Nephron (organoid): ENCODE results near the gene ITPR3.
A peak's percentile ranks its signal among the peaks of the same experiment; 100 is the strongest.
"Not testable (repeated sequence)": the region's sequence is repeated elsewhere in the genome, so short reads cannot be mapped to it uniquely, and the experiment has no call there.

Experiments
- H3K27ac Mint-ChIP-seq, 3 experiments: 2 replicates each; pipeline ENCODE4 v1.8.0; 2020; ENCODE audit warnings: mixed read lengths in 3 of 3, mild to moderate bottlenecking in 2 of 3, moderate library complexity in 1 of 3
- H3K27me3 Mint-ChIP-seq: 2 replicates; pipeline ENCODE4 v1.8.0; 2021; ENCODE audit warnings: low read depth, mild to moderate bottlenecking, moderate library complexity, mixed read lengths
- H3K36me3 Mint-ChIP-seq: 2 replicates; pipeline ENCODE4 v1.8.0; 2020; ENCODE audit warnings: low read depth, mixed read lengths
- H3K4me1 Mint-ChIP-seq: 2 replicates; pipeline ENCODE4 v1.8.0; 2020; ENCODE audit warnings: mixed read lengths
- H3K4me3 Mint-ChIP-seq, 3 experiments: 2 replicates each; pipeline ENCODE4 v1.8.0; 2020; ENCODE audit warnings: mild to moderate bottlenecking in 3 of 3, mixed read lengths in 3 of 3, moderate library complexity in 2 of 3
- H3K9me3 Mint-ChIP-seq: 2 replicates; pipeline ENCODE4 v1.8.0; 2020; ENCODE audit warnings: mixed read lengths
- CTCF ChIP-seq, 3 experiments: fragments of 200-600 bp; sonication (generic); IDR thresholded peaks; one replicate each; pipeline ENCODE4 v1.5.0; 2021; ENCODE audit warnings: antibody characterized with exemption in 3 of 3; ENCODE audit not compliant: unreplicated experiment in 3 of 3

The ITPR3 gene

GRCh38 chr6:33592280-33592594 lies 28.9 kb upstream of the ITPR3 start:
- Mint-ChIP-seq H3K4me1 (peaks cover 30% of the 10 kb centered on the region), H3K36me3 (no peaks in the 10 kb centered on the region), H3K27me3 (peaks cover 23% of the 10 kb centered on the region), H3K9me3 (no peaks in the 10 kb centered on the region), H3K27ac (peak overlapping the region in 2 of 3 experiments; percentile 37 to 93), H3K4me3 (peak overlapping the region in 1 of 3 experiments; percentile 14)
- TF ChIP-seq CTCF (IDR thresholded peaks at IDR 0.05; ENCODE audit: unreplicated experiment in 3 of 3): no peak

GRCh38 chr6:33592595-33593413 lies 28.3 kb upstream of the ITPR3 start:
- H3K4me3 Mint-ChIP-seq: peak overlapping the region; percentile 27 to 48 (median 31)
- peaks cover 23% of the 10 kb centered on the region for H3K27me3 Mint-ChIP-seq
- H3K9me3 Mint-ChIP-seq: no peaks in the 10 kb centered on the region
- no peak for TF ChIP-seq CTCF (IDR thresholded peaks at IDR 0.05; ENCODE audit: unreplicated experiment in 3 of 3)
- H3K4me1 Mint-ChIP-seq: peaks cover 30% of the 10 kb centered on the region
- H3K36me3 Mint-ChIP-seq: no peaks in the 10 kb centered on the region
- H3K27ac Mint-ChIP-seq: peak overlapping the region in 2 of 3 experiments; percentile 37 to 93

GRCh38 chr6:33593414-33593727 lies 27.8 kb upstream of the ITPR3 start:
- Mint-ChIP-seq H3K27me3 (peaks cover 23% of the 10 kb centered on the region), H3K4me3 (peak overlapping the region; percentile 27 to 48 (median 31)), H3K4me1 (peaks cover 30% of the 10 kb centered on the region), H3K9me3 (no peaks in the 10 kb centered on the region), H3K36me3 (no peaks in the 10 kb centered on the region), H3K27ac (peak overlapping the region in 1 of 3 experiments; percentile 93)
- no peak for TF ChIP-seq CTCF (IDR thresholded peaks at IDR 0.05; ENCODE audit: unreplicated experiment in 3 of 3)

- Mint-ChIP-seq H3K36me3 (no peaks in the 10 kb centered on the region), H3K27ac (no peak overlapping the region), H3K4me1 (peaks cover 24% of the 10 kb centered on the region), H3K27me3 (peaks cover 30% of the 10 kb centered on the region), H3K9me3 (no peaks in the 10 kb centered on the region), H3K4me3 (no peak overlapping the region)
- TF ChIP-seq CTCF (IDR thresholded peaks at IDR 0.05; ENCODE audit: unreplicated experiment in 3 of 3): no peak
Observed at GRCh38 chr6:33595001-33595846, 25.9 kb upstream of the ITPR3 start.

GRCh38 chr6:33596894-33597293 lies 24.2 kb upstream of the ITPR3 start:
- H3K27ac Mint-ChIP-seq, H3K4me3 Mint-ChIP-seq, H3K36me3 Mint-ChIP-seq, H3K9me3 Mint-ChIP-seq: not testable (repeated sequence)
- H3K27me3 Mint-ChIP-seq: peaks cover 30% of the 10 kb centered on the region
- peaks cover 13% of the 10 kb centered on the region for H3K4me1 Mint-ChIP-seq

GRCh38 chr6:33597551-33598322 lies 23.4 kb upstream of the ITPR3 start:
- TF ChIP-seq CTCF (IDR thresholded peaks at IDR 0.05; ENCODE audit: unreplicated experiment in 3 of 3): no peak
- Mint-ChIP-seq H3K36me3 (no peaks in the 10 kb centered on the region), H3K9me3 (no peaks in the 10 kb centered on the region), H3K27me3 (peaks cover 28% of the 10 kb centered on the region), H3K4me1 (peaks cover 6% of the 10 kb centered on the region), H3K27ac (no peak overlapping the region), H3K4me3 (no peak overlapping the region)
